ENCODE results near the gene EXOSC3. TPM values are rescaled to one million over a fixed set of nuclear protein-coding genes. Genes with fewer than 3 reads are reported as not detected.
"Not testable (repeated sequence)": the region's sequence is repeated elsewhere in the genome, so short reads cannot be mapped to it uniquely, and the experiment has no call there.

EXOSC3 gene
- total RNA-seq, 1 donor, result 46.9 TPM

DNA sequence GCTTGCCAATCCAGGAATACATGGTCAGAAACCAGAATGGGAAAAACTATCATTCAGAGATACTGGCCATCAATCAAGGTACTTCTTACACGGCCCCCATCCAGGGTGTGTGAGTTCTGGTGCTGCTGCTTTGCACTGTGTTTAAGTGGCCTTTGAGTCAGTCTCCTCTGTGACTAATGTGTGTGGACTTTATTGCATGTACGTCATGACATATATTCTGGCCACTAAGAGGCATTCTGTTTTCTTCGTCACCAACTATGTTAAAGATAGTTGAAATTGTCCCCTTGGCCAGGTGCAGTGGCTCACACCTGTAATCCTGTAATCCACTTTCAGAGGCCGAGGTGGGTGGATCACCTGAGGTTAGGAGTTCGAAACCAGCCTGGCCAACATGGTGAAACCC, 8.5 kb downstream of the EXOSC3 start:
- DNase-seq (ENCODE audit: low read depth in 2 of 3, low spot score in 2 of 3), result no peak

- no peak for DNase-seq (ENCODE audit: low read depth in 2 of 3, low spot score in 2 of 3)
These were observed 9.5 kb downstream of the EXOSC3 start for GRCh38 chr9:37775216-37775919.

- no peak for DNase-seq (ENCODE audit: low read depth in 2 of 3, low spot score in 2 of 3)
These were observed 14.9 kb downstream of the EXOSC3 start for GRCh38 chr9:37769995-37770394.

DNA sequence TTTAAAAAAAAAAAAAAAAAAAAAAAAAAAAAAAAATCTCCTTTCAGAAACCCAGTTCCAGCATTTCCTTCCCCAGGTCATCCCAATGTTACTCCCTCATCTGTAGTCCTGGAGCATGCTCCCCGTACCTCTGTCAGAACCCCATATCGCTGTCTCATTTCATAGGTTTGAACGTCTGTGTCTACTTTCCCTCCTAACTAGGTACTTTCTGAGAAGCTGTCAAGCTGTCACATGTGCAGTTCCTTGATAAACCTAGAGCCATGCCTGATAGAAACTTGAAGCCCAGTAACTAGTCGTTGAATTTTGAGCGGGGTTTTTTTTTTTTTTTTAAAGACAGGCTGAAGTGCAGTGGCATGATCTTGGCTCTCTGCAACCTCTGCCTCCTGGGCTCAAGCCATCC, 15.6 kb downstream of the EXOSC3 start:
- DNase-seq (ENCODE audit: low read depth in 2 of 3, low spot score in 2 of 3), result no peak

DNA sequence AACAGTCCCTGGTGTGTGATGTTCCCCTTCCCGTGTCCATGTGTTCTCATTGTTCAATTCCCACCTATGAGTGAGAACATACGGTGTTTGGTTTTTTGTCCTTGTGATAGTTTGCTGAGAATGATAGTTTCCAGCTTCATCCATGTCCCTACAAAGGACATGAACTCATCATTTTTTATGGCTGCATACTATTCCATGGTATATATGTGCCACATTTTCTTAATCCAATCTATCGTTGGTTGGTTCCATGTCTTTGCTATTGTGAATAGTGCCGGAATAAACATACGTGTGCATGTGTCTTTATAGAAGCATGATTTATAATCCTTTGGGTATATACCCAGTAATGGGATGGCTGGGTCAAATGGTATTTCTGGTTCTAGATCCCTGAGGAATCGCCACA, 19.6 kb downstream of the EXOSC3 start:
- DNase-seq (ENCODE audit: low read depth in 2 of 3, low spot score in 2 of 3), result not testable (repeated sequence)

- no peak for DNase-seq (ENCODE audit: low read depth in 2 of 3, low spot score in 2 of 3)
These were observed 23.4 kb downstream of the EXOSC3 start for GRCh38 chr9:37761511-37761910.

- DNase-seq (ENCODE audit: low read depth in 2 of 3, low spot score in 2 of 3), result no peak
These were observed 24.3 kb downstream of the EXOSC3 start for GRCh38 chr9:37760416-37761161.

DNA sequence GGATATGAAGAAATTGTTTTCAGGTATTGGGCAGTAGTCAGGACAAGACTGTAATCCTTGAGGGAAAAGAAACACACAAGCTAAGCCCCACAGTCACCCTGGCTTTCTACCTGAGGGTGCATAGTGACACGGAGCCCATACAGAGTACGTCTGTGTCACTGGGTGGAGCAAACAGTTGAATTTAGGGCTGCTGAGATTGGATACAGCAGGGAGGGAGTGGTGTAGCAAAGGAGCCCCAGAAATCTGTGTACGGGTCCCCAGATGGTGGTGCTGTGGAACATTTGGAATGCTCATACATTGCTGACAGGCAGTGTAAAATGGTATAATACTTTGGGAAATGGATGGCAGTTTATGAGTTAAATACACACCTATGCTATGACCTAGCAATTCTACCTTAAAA, 26.1 kb downstream of the EXOSC3 start:
- DNase-seq (ENCODE audit: low read depth in 2 of 3, low spot score in 2 of 3), result no peak

GRCh38 chr9:37753489-37754190, 31.2 kb downstream of the EXOSC3 start, which contains the start of gene TRMT10B:
TSS of gene TRMT10B (plus strand) at chr9:37753805. CDS start at chr9:37761932, 8,127 bp downstream.
- DNase-seq (ENCODE audit: low read depth in 2 of 3, low spot score in 2 of 3), result peak; percentile 41 to 82 (median 72)

GRCh38 chr9:37752642-37753488, 32.0 kb downstream of the EXOSC3 start:
- DNase-seq (ENCODE audit: low read depth in 2 of 3, low spot score in 2 of 3), result no peak

DNA sequence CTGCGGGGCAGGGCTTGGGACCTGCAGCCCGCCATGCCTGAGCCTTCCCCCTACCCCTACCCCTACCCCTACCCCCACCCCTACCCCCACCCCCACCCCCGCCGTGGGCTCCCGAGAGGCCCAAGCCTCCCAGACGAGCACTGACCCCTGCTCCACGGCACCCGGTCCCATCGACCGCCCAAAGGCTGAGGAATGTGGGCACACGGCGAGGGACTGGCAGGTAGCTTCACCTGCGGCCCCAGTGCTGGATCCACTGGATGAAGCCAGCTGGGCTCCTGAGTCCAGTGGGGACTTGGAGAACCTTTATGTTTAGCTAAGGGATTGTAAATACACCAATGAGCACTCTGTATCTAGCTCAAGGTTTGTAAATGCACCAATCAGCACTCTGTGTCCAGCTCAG, 32.8 kb downstream of the EXOSC3 start:
- not testable (repeated sequence) for DNase-seq (ENCODE audit: low read depth in 2 of 3, low spot score in 2 of 3)

DNA sequence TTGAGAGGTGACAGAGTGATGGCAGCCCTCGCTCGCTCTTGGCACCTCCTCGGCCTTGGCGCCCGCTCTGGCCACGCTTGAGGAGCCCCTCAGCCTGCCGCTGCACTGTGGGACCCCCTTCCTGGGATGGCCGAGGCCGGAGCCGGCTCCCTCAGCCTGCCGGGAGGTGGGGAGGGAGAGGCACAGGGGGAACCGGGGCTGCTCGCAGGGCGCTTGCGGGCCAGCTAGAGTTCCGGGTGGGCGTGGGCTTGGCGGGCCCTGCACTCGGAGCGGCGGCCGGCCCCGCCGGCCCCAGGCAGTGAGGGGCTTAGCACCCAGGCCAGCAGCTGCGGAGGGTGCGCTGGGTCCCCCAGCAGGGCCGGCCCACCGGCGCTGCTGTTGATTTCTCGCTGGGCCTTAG, 33.2 kb downstream of the EXOSC3 start:
- not testable (repeated sequence) for DNase-seq (ENCODE audit: low read depth in 2 of 3, low spot score in 2 of 3)

GRCh38 chr9:37751186-37751585, 33.7 kb downstream of the EXOSC3 start:
- DNase-seq (ENCODE audit: low read depth in 2 of 3, low spot score in 2 of 3), result no peak

GRCh38 chr9:37749129-37749528, 35.7 kb downstream of the EXOSC3 start:
- no peak for DNase-seq (ENCODE audit: low read depth in 2 of 3, low spot score in 2 of 3)

- peak; percentile 22 to 70 (median 42) for DNase-seq (ENCODE audit: low read depth in 2 of 3, low spot score in 2 of 3)
These were observed 37.6 kb downstream of the EXOSC3 start for GRCh38 chr9:37747271-37747753.

GRCh38 chr9:37746448-37747270, 38.2 kb downstream of the EXOSC3 start:
- DNase-seq (ENCODE audit: low read depth in 2 of 3, low spot score in 2 of 3), result no peak

DNA sequence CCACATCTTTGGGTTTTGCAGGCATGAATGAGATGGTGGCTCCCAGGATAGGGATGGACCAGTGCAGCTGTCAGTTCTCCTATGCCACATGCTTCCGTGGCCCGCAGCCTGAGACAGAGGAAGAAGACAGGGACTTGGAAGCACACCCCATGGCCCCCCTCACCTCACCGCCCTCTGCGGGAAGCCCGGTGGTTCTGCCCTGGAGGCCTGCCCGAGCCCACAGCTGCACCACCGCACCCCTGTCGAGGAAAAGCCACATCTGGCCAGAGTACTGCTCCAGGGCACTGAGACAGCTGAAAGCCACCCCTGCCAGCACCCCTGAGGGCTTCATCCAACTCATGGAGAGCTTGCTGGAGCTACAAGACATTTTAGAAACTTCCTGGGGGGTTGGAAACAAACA, 38.9 kb downstream of the EXOSC3 start:
- DNase-seq (ENCODE audit: low read depth in 2 of 3, low spot score in 2 of 3), result no peak

- DNase-seq (ENCODE audit: low read depth in 2 of 3, low spot score in 2 of 3), result no peak
These were observed 44.1 kb downstream of the EXOSC3 start for GRCh38 chr9:37740631-37741328.

- no peak for DNase-seq (ENCODE audit: low read depth in 2 of 3, low spot score in 2 of 3)
These were observed 44.7 kb downstream of the EXOSC3 start for GRCh38 chr9:37740128-37740527.
